HUES48 (cell line): ENCODE results near the gene RDH5.

Source experiments
- H3K27ac ChIP-seq: one replicate; pipeline ENCODE4 v1.7.0; 2013; ENCODE audit warnings: low read depth, low read length, inconsistent platforms
- H3K27me3 ChIP-seq: 2 replicates; pipeline ENCODE4 v1.6.1; 2013; ENCODE audit warnings: mild to moderate bottlenecking, low read length; ENCODE audit not compliant: control insufficient read depth, insufficient read depth
- H3K36me3 ChIP-seq: 2 replicates; pipeline ENCODE4 v1.6.1; 2013; ENCODE audit warnings: low read length; ENCODE audit not compliant: control insufficient read depth, insufficient read depth
- H3K4me1 ChIP-seq: 2 replicates; pipeline ENCODE4 v1.6.1; 2013; ENCODE audit warnings: mild to moderate bottlenecking, low read length; ENCODE audit not compliant: control insufficient read depth, insufficient read depth
- H3K4me3 ChIP-seq: 2 replicates; pipeline ENCODE4 v1.5.1; 2013; ENCODE audit warnings: mild to moderate bottlenecking, low read depth, low read length
- H3K9ac ChIP-seq: 2 replicates; pipeline ENCODE4 v1.6.1; 2013; ENCODE audit warnings: mild to moderate bottlenecking, low read depth, low read length, moderate library complexity
- H3K9me3 ChIP-seq: 2 replicates; pipeline ENCODE4 v1.6.1; 2013; ENCODE audit warnings: low read length; ENCODE audit not compliant: control insufficient read depth, insufficient read depth

RDH5 gene

DNA sequence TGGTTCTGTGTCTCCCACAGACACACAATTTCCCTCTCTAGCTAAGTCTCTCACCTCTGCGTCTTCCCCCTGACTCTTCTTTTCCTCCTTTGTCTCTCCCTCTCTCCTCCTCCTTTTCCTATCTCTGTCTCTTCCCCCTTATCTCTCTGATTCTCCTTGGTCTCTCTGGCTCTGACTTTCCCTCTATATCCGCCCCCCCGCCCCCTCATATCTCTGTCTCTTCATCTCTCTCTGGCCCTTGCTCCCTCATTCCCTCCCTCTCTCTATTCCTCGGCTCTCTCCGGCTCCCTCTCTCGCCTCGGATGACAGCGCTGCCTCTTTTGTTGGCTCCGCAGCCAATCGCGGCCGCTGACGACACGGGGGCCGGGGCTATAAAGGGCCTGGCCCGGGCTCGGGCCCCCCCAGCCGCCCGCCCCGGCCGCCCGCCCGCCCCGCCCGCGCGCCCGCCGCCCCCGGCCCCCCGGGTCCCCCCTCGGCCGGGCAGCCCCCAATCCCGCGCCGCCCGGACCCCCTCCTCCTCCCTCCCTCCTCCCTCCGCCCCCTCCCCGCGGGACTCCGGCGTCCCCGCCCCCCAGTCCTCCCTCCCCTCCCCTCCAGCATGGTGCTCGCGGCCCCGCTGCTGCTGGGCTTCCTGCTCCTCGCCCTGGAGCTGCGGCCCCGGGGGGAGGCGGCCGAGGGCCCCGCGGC lies 22.7 kb downstream of the RDH5 start, which contains the start of gene GDF11:
GDF11 (plus strand) TSS at position 404 of the 687 bp plus-strand sequence; CDS start at position 599, 195 bp downstream.
- H3K27ac ChIP-seq = peak within 1 kb of the TSS; percentile 94
- H3K27me3 ChIP-seq = no peaks in the 10 kb centered on the region
- H3K4me1 ChIP-seq = peaks cover 37% of the 10 kb centered on the region
- H3K36me3 ChIP-seq = peaks cover 10% of the 10 kb centered on the region
- H3K4me3 ChIP-seq = peak within 1 kb of the TSS; percentile 87
- peak within 1 kb of the TSS; percentile 71 for H3K9ac ChIP-seq
- no peaks in the 10 kb centered on the region for H3K9me3 ChIP-seq

DNA sequence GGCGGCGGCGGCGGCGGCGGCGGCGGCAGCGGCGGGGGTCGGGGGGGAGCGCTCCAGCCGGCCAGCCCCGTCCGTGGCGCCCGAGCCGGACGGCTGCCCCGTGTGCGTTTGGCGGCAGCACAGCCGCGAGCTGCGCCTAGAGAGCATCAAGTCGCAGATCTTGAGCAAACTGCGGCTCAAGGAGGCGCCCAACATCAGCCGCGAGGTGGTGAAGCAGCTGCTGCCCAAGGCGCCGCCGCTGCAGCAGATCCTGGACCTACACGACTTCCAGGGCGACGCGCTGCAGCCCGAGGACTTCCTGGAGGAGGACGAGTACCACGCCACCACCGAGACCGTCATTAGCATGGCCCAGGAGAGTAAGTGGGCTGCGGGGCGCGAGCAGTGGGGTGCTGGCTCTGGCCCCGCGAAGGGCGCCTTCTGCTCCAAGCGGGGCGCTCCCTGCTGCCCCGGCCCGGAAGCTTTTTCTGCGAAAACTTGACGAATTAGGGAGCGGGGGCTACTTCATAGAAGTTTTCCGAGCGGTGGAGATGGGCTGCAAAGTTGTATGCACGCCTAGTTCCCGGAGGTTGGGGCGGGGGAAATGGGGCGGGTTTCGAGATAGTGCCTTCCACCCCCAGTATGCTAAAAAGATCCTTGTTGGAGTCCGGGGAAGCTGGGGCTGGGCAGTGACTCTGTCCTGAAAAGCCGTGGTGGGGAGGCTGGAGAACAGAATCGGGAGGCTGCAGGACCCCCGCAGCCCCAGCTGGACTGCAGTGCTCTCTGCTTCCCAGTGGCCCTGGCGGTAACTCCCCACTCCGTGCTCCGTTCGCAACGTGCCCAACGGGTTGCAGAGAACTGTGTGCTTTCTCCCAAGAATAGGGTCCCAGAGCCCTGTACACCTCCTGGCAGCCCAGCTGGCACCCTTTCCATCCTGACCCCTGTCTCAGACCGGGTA lies 23.5 kb downstream of the RDH5 start:
- Histone ChIP-seq H3K27ac (peak overlapping the region; percentile 94), H3K4me3 (peak overlapping the region; percentile 87), H3K9ac (peak overlapping the region; percentile 71), H3K27me3 (no peaks in the 10 kb centered on the region), H3K36me3 (peaks cover 18% of the 10 kb centered on the region), H3K9me3 (no peaks in the 10 kb centered on the region), H3K4me1 (peaks cover 42% of the 10 kb centered on the region)

DNA sequence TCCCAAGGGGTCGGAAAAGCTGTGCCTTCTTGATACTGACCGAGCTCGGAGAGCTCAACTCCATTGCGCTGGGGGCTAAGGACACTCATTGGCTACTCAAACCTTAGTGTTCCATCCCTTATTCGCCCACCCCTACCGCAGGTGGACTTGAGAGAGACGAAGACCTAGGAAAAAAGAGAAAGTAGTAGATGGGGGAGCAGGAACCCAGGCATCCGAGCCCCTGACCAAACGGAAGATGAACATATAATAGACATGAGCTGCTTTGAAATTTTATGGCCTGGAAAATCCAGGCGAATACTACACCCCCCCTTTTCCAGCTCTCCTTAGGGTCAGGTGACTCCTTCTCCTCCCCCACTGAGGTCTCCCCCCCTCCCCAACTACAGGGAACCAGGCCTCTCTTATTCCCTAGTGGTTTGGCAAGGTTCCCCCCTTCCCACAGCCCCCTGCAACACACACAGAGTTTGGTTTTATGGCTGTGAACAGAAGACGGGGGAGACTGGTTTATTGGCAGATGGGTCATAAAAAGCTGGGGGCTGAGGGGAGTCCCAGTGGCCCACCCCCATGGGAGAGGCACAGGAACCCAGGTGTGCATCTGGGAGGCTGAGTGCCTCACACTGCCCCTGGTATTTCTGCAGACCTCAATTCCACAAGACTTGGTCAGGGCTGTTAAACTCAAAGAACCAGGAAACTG lies 24.3 kb downstream of the RDH5 start:
- Histone ChIP-seq H3K9me3 (no peaks in the 10 kb centered on the region), H3K4me1 (peaks cover 46% of the 10 kb centered on the region), H3K9ac (peak overlapping the region; percentile 43; the same call in 1 of the 2 replicates), H3K27ac (peak overlapping the region; percentile 94), H3K36me3 (peaks cover 27% of the 10 kb centered on the region), H3K27me3 (no peaks in the 10 kb centered on the region), H3K4me3 (peak overlapping the region; percentile 87)

DNA sequence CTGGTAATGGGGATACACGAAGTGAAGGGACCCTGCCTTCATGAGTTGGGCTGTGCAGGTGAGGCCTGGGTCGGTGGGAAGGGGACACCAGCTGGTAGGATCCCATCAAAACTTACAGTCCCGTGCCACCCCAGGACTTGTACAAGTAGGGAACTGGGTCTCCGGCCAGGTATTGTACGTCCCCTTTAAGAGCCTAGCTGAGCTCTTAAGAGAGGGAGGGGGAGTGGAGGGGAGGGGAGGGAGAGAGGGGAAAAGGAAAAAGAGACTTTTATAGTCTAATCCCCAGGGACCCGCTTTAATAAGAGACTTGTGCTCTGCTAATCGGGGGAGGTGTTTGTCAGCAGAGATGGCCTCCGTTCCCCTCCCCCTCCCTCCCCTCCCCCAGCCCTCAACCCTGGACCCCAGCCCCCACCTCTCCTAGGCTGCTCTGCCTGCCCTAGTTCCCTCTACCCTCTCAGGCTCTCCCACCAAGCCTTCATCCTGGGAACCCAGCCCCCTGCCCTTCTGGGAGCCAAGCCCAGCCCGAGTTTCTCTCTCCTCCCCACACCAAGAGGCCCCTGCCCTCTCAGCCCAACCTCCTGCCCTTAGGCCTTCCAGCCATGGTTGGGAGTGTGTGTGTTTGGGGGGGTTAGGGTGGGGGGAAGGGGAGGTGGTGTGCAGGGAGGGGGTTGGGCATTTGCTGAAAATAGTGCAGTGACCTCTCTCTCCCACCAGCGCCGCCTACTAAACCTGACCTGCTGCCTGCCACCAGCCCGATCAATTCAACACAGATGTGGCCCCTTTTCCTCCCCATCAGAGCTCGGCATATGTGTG lies 25.4 kb downstream of the RDH5 start:
- Histone ChIP-seq H3K36me3 (peaks cover 37% of the 10 kb centered on the region), H3K9ac (peak overlapping the region; percentile 54), H3K27me3 (no peaks in the 10 kb centered on the region), H3K27ac (peak overlapping the region; percentile 94), H3K4me3 (peak overlapping the region; percentile 87), H3K9me3 (no peaks in the 10 kb centered on the region), H3K4me1 (peaks cover 49% of the 10 kb centered on the region)

DNA sequence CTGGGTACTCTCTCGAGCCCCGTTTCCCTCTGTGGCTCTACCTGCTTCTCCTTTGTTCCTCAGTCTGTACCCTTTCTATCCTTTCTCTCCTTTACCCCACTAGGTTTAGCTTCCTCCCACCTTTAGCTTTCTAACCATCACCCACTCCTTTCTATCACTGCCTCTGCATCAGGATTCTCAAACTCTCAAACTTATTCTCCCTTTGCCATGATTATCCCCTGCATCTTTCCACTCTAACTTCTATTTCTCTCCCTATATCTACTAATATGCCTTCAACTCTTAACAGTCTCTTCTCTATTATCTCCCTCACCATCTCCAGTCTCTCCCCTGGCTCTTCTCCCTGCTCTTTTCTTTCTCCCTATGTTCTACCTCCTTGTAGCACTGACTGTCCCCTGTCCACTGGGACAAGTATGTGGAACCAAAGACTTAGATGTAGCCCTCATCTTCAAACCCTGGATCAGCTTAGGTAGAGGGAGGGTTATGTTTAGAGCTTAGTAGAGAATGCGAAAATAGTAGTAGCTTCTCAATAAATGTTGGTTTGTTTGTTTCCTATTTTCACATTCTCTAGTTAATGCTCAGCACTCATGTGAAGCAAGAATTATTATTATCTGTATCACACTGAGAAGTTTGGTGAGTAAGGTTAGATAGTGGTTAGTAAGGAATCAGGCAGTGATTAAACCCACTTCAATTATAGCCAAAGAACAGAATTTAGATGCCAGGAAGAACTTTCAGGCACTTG lies 26.1 kb downstream of the RDH5 start:
- peak overlapping the region; percentile 87 for H3K4me3 ChIP-seq
- no peaks in the 10 kb centered on the region for H3K9me3 ChIP-seq
- peaks cover 51% of the 10 kb centered on the region for H3K4me1 ChIP-seq
- no peaks in the 10 kb centered on the region for H3K27me3 ChIP-seq
- peak overlapping the region; percentile 53 for H3K9ac ChIP-seq
- H3K27ac ChIP-seq = peak overlapping the region; percentile 94
- peaks cover 44% of the 10 kb centered on the region for H3K36me3 ChIP-seq

DNA sequence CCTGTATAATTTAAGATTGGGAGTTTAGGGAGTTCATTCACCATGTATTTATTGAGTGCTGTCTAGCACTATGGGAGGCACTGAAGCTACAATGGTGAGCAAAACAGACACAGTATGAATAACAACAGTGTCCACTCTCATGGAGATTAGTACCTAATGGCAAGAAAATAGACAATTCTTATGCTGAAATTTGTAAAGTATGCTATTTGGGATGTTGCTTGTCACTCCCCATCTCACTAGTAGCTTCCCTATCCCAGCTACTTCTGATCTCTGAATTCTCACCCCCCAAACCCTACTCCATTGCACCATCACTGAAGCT lies 26.7 kb downstream of the RDH5 start:
- Histone ChIP-seq H3K27ac (peak overlapping the region; percentile 94), H3K9me3 (no peaks in the 10 kb centered on the region), H3K9ac (no peak overlapping the region), H3K4me1 (peaks cover 48% of the 10 kb centered on the region), H3K27me3 (no peaks in the 10 kb centered on the region), H3K36me3 (peaks cover 50% of the 10 kb centered on the region), H3K4me3 (peak overlapping the region; percentile 87)

DNA sequence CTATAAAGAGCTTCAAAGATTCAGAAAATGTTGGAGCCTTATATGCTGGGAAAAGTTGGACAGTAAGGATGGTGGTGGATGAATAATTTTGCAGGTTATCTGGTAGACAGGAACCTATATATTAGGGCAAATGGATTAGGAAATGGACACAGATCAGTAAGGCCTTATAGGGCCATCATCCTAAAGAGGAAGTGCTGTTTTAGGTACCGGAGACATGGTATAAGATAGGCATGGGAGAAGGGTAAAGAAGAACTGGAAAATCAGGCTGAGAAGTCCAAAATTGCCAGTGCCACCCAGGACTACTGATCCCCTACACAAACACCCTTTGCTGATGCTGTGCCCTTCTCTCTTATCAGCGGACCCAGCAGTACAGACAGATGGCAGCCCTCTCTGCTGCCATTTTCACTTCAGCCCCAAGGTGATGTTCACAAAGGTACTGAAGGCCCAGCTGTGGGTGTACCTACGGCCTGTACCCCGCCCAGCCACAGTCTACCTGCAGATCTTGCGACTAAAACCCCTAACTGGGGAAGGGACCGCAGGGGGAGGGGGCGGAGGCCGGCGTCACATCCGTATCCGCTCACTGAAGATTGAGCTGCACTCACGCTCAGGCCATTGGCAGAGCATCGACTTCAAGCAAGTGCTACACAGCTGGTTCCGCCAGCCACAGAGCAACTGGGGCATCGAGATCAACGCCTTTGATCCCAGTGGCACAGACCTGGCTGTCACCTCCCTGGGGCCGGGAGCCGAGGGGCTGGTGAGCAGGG lies 28.2 kb downstream of the RDH5 start:
- no peaks in the 10 kb centered on the region for H3K9me3 ChIP-seq
- no peaks in the 10 kb centered on the region for H3K27me3 ChIP-seq
- peaks cover 63% of the 10 kb centered on the region for H3K36me3 ChIP-seq
- H3K27ac ChIP-seq = no peak overlapping the region
- H3K9ac ChIP-seq = no peak overlapping the region
- H3K4me3 ChIP-seq = 0 out of 2 replicates have a peak overlapping the region, but pooled peaks have one; percentile 87
- H3K4me1 ChIP-seq = peaks cover 42% of the 10 kb centered on the region

DNA sequence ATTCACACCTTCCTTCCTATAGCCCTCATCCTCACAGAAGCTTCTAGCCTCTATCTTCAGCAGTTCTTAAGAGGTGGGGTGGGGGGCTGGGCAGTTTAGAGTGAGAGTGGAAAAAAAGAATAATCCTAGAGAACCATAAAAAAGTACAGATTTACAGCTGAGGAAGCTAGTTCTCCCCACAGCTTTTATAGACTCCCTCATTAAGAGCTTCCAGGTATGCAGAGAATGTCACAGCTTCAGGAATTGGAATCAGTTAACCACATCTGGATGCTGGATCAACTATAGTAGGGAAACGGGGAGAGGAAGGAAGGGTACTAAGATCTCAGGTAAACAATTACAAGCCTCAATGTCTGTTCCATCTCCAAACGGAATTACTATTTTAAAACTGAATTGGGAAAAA lies 35.1 kb downstream of the RDH5 start:
- Histone ChIP-seq H3K4me3 (no peak overlapping the region), H3K36me3 (peaks cover 84% of the 10 kb centered on the region), H3K27me3 (no peaks in the 10 kb centered on the region), H3K9ac (no peak overlapping the region), H3K4me1 (peaks cover 15% of the 10 kb centered on the region; the same call in 1 of the 2 replicates), H3K27ac (no peak overlapping the region), H3K9me3 (no peaks in the 10 kb centered on the region)

DNA sequence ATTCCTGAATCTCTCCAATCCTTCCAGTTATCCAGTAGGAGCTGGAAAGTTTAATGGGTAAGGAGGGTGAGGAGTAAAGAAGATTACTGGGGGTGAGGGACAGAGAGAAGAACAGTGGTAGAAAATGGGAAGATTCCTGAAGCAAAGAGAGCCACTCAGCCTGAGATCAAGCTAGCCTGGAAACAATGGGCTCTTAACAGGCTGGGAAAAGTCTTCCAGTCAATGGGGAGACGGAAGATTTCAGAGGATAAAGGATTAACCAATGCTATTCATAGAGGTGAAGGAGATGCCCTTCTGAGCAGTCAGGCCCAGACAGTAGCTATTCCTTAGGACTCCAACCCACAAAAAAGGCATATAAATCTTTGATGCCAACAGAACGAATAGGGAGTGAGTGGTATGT lies 37.5 kb downstream of the RDH5 start:
- peaks cover 81% of the 10 kb centered on the region for H3K36me3 ChIP-seq
- peaks cover 10% of the 10 kb centered on the region; the same call in 1 of the 2 replicates for H3K4me1 ChIP-seq

More for the DNA sequence above, 37.5 kb downstream of the RDH5 start:
- Histone ChIP-seq H3K9ac (0 out of 2 replicates have a peak overlapping the region, but pooled peaks have one; percentile 11), H3K9me3 (no peaks in the 10 kb centered on the region), H3K27me3 (no peaks in the 10 kb centered on the region), H3K4me3 (no peak overlapping the region), H3K27ac (peak overlapping the region; percentile 21)
